CD4-positive, CD25-positive, alpha-beta regulatory T cell (primary cell): Measurements from ENCODE around the gene HAPLN3. TPM values are rescaled to one million over a fixed set of nuclear protein-coding genes. Genes with fewer than 3 reads are reported as not detected.

Source experiments
- ATAC-seq, 2 donors: fragments of 150-1000 bp; cut with Tn5 transposase; one replicate each; pipeline ENCODE4 v1.10.0; 2021; ENCODE audit warnings: low read depth in 2 of 2, moderate number of reproducible peaks in 2 of 2, moderate library complexity in 1 of 2
- DNase-seq, 3 donors: peaks; one replicate each; pipeline versions ENCODE4 v3.0.0 to v3.0.0-alpha.2; 2012 to 2022; ENCODE audit warnings: mixed read lengths in 1 of 3
- H3K27ac ChIP-seq: one replicate; pipeline ENCODE4 v1.7.0; 2013; ENCODE audit warnings: mild to moderate bottlenecking, low read length; ENCODE audit not compliant: insufficient read depth, poor library complexity, severe bottlenecking
- H3K27me3 ChIP-seq: one replicate; pipeline ENCODE4 v1.7.0; 2013; ENCODE audit warnings: low read length; ENCODE audit not compliant: control insufficient read depth, insufficient read depth
- H3K36me3 ChIP-seq: one replicate; pipeline ENCODE4 v1.7.0; 2013; ENCODE audit warnings: mild to moderate bottlenecking, low read length, moderate library complexity; ENCODE audit not compliant: control insufficient read depth, insufficient read depth
- H3K4me1 ChIP-seq: 2 replicates; pipeline ENCODE4 v1.7.0; 2013; ENCODE audit warnings: mild to moderate bottlenecking, low read length; ENCODE audit not compliant: insufficient read depth, control insufficient read depth, poor library complexity, severe bottlenecking
- H3K4me3 ChIP-seq: one replicate; pipeline ENCODE4 v1.7.0; 2013; ENCODE audit warnings: low read depth, mild to moderate bottlenecking, low read length, moderate library complexity
- H3K9me3 ChIP-seq, 2 experiments: 1 replicate in 1 of 2; 2 replicates in 1 of 2; pipeline ENCODE4 v1.7.0; 2013; ENCODE audit warnings: low read length in 2 of 2, mild to moderate bottlenecking in 1 of 2, moderate library complexity in 1 of 2; ENCODE audit not compliant: control insufficient read depth in 2 of 2
- H3K27ac Mint-ChIP-seq, 3 donors: one replicate each; pipeline ENCODE4 v1.8.0; 2020 to 2022; ENCODE audit warnings: mild to moderate bottlenecking in 3 of 3, mixed read lengths in 3 of 3, moderate library complexity in 2 of 3
- H3K27me3 Mint-ChIP-seq: one replicate; pipeline ENCODE4 v1.8.0; 2022; ENCODE audit warnings: mild to moderate bottlenecking, mixed read lengths
- H3K36me3 Mint-ChIP-seq: one replicate; pipeline ENCODE4 v1.8.0; 2020; ENCODE audit warnings: mixed read lengths
- H3K4me1 Mint-ChIP-seq, 4 donors: one replicate each; pipeline ENCODE4 v1.8.0; 2020 to 2022; ENCODE audit warnings: mixed read lengths in 4 of 4, mild to moderate bottlenecking in 1 of 4
- H3K4me3 Mint-ChIP-seq, 4 donors: one replicate each; pipeline ENCODE4 v1.8.0; 2020 to 2022; ENCODE audit warnings: mild to moderate bottlenecking in 4 of 4, mixed read lengths in 4 of 4, moderate library complexity in 3 of 4
- H3K9me3 Mint-ChIP-seq, 7 donors: one replicate each; pipeline ENCODE4 v1.8.0; 2020 to 2022; ENCODE audit warnings: mixed read lengths in 7 of 7, mild to moderate bottlenecking in 3 of 7, moderate library complexity in 2 of 7
- polyA plus RNA-seq, 4 donors: library from polyadenylated mRNA; unstranded; fragments of 300-500 nt; fragmentation: Illumina TruSeq; gene quantifications; one replicate each; pipeline ENCODE4 v1.2.3, GENCODE V29; 2021
- total RNA-seq: library from RNA; stranded (reverse); gene quantifications from one replicate; pipeline ENCODE4 v1.2.3, GENCODE V29; 2022

Gene HAPLN3
- total and polyA plus RNA-seq, 5 donors from 2014 or later = 76.8 to 251 (median 95.5) TPM

DNA sequence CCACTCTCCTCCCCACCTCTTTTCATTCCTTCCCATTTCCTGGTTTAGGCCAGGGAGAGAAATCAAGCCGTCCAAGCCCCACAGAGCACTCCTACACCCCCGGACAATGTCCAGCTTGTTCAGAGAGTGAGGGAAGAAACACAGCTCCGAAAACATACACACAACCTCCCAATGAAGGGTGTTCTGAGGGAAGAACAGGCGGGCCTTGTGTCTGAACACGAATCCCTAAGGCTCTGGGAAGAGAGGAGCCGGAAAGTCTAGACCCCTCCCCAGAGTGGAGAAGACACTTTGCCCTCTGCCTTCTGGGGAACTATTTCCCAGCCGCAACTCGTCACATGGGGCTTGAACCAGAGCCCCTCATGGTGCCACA is 61.6 kb downstream of the HAPLN3 start:
- DNase-seq = no peak
- H3K4me3 ChIP-seq = no peak overlapping the region
- Mint-ChIP-seq H3K4me3 (no peak overlapping the region), H3K9me3 (peaks cover 0 to 1% (median 0%) of the 10 kb centered on the region in 7 donors), H3K27me3 (no peaks in the 10 kb centered on the region), H3K27ac (no peak overlapping the region), H3K4me1 (peaks cover 0 to 8% (median 2%) of the 10 kb centered on the region in 4 donors), H3K36me3 (no peaks in the 10 kb centered on the region)
- no peak for ATAC-seq
- no peaks in the 10 kb centered on the region for H3K9me3 ChIP-seq
- H3K27ac ChIP-seq = no peak overlapping the region
- H3K36me3 ChIP-seq = no peaks in the 10 kb centered on the region
- no peaks in the 10 kb centered on the region for H3K27me3 ChIP-seq
- H3K4me1 ChIP-seq = no peaks in the 10 kb centered on the region

- no peak for DNase-seq
- Histone ChIP-seq H3K9me3 (no peaks in the 10 kb centered on the region), H3K36me3 (no peaks in the 10 kb centered on the region), H3K27ac (no peak overlapping the region), H3K4me1 (no peaks in the 10 kb centered on the region), H3K27me3 (no peaks in the 10 kb centered on the region), H3K4me3 (no peak overlapping the region)
- Mint-ChIP-seq H3K27ac (peak overlapping the region in 2 of 3 donors; percentile 6 to 92), H3K4me1 (peaks cover 0 to 8% (median 2%) of the 10 kb centered on the region in 4 donors), H3K27me3 (no peaks in the 10 kb centered on the region), H3K4me3 (no peak overlapping the region), H3K9me3 (peaks cover 0 to 1% (median 0%) of the 10 kb centered on the region in 7 donors), H3K36me3 (no peaks in the 10 kb centered on the region)
- no peak for ATAC-seq
These were observed 62.3 kb downstream of the HAPLN3 start for GRCh38 chr15:88832820-88833730.

DNA sequence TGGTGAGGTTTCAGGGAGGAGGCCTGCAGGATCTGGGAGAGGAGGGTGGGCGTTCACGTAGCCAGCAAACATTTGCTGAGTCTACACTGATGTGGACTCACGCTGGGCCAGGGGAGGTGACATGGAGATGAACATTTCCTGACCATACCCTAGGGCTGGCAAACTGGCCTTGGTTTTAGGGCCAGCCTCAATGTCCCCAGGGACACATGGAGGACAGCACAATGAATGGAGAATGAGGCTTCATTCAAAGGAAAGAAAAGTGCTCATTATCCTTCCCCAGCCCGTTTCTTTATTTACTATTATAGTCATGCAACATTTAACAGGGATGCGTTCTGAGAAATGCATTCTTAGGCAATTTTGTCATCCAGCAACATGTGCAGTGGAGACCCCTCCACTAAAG is 65.3 kb downstream of the HAPLN3 start:
- H3K36me3 ChIP-seq = no peaks in the 10 kb centered on the region
- no peak for DNase-seq
- H3K4me3 Mint-ChIP-seq = no peak overlapping the region
- H3K9me3 ChIP-seq = no peaks in the 10 kb centered on the region
- no peaks in the 10 kb centered on the region for H3K4me1 ChIP-seq
- no peak overlapping the region for H3K27ac ChIP-seq
- H3K4me3 ChIP-seq = no peak overlapping the region
- peaks cover 0 to 8% (median 2%) of the 10 kb centered on the region in 4 donors for H3K4me1 Mint-ChIP-seq
- H3K27me3 Mint-ChIP-seq = peaks cover 3% of the 10 kb centered on the region
- no peaks in the 10 kb centered on the region for H3K36me3 Mint-ChIP-seq
- H3K9me3 Mint-ChIP-seq = peaks cover 0 to 1% (median 0%) of the 10 kb centered on the region in 7 donors
- H3K27ac Mint-ChIP-seq = no peak overlapping the region
- no peak for ATAC-seq
- H3K27me3 ChIP-seq = no peaks in the 10 kb centered on the region

DNA sequence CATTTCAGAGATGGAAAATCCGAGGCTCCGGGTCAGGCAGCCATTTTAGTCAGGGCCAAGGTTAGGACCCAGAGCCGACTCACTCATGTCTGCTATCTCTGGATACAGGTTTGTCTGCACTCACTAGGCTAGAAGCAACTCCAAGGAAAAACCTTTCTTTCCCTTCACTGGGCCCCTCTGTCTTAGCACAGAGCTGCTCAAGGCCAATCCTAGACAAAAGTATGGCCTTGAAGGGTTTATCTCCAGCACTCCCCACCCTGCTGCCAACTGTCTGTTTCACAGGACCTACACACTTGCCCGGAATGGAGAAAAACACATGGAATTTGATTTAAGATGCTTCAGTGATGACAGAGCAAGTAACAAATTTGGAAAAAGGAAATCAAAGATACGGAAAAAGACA is 66.6 kb downstream of the HAPLN3 start:
- Histone ChIP-seq H3K4me1 (no peaks in the 10 kb centered on the region), H3K9me3 (no peaks in the 10 kb centered on the region), H3K27me3 (no peaks in the 10 kb centered on the region), H3K4me3 (no peak overlapping the region), H3K36me3 (no peaks in the 10 kb centered on the region), H3K27ac (no peak overlapping the region)
- Mint-ChIP-seq H3K9me3 (peaks cover 0 to 1% (median 0%) of the 10 kb centered on the region in 7 donors), H3K27me3 (peaks cover 4% of the 10 kb centered on the region), H3K4me3 (no peak overlapping the region), H3K4me1 (no peaks in the 10 kb centered on the region), H3K36me3 (no peaks in the 10 kb centered on the region), H3K27ac (no peak overlapping the region)
- DNase-seq = no peak
- ATAC-seq = no peak

Other genes with a start within 250 kb of the HAPLN3 start
- not detected for gene ACAN, start 92.1 kb downstream of the HAPLN3 start, total RNA-seq
- under 1 TPM in 2 of 4 donors, not detected in 2; 0.06 to 0.32 TPM for gene ACAN, start 92.1 kb downstream of the HAPLN3 start, polyA plus RNA-seq
- 149 TPM for gene MFGE8, start 17.8 kb upstream of the HAPLN3 start, total RNA-seq
- gene MFGE8, start 17.8 kb upstream of the HAPLN3 start, polyA plus RNA-seq = 10 to 100 TPM; 14.0 to 15.4 (median 14.4) TPM
- 67.8 TPM for gene ABHD2, start 192.9 kb upstream of the HAPLN3 start, total RNA-seq
- gene ABHD2, start 192.9 kb upstream of the HAPLN3 start, polyA plus RNA-seq = 10 to 100 TPM; 18.7 to 30.2 (median 21.2) TPM